HepG2 (cell line): ENCODE data around the gene GNMT. TPM values are rescaled to one million over a fixed set of nuclear protein-coding genes. Genes with fewer than 3 reads are reported as not detected.

Experiments
- ATAC-seq: fragments of 200-7000 bp; cut with Tn5 transposase; 3 replicates; pipeline ENCODE4 v1.9.1; 2020; ENCODE audit warnings: mild to moderate bottlenecking, moderate library complexity
- BruUV-seq: library from RNA; stranded (reverse); fragments of 400-500 nt; replicated peaks from 2 replicates; lab custom pipeline; 2021; lab: Mats Ljungman, UMichigan
- CTCF ChIA-PET: fragments of 300-600 bp; formaldehyde crosslinking; extraction: SDS; loops from one replicate; lab custom pipeline; 2021; ENCODE audit warnings: low total read pairs, inconsistent platforms, low intra/inter-chr PET ratio; lab: Yijun Ruan, JAX
- POLR2A ChIA-PET: fragments of 350-600 bp; sonication (Branson Sonifier 250); formaldehyde crosslinking; loops from one replicate; lab custom pipeline; 2020; ENCODE audit warnings: antibody characterized with exemption, inconsistent platforms; lab: Yijun Ruan, JAX
- DNase-seq: peaks from one replicate; pipeline ENCODE4 v3.0.0-alpha.2; 2015; ENCODE audit warnings: low spot score
- FAIRE-seq: peaks from 3 replicates; lab custom pipeline; 2011; peaks lifted over from hg19 to GRCh38; lab: Jason Lieb, UNC
- H2AFZ ChIP-seq: one replicate; pipeline ENCODE4 v1.6.1; 2011; ENCODE audit warnings: low read length, inconsistent platforms
- H3K27ac ChIP-seq: fragments of 300-600 bp; 3 replicates; pipeline ENCODE4 v1.8.0; 2011; ENCODE audit warnings: mixed run types, mild to moderate bottlenecking, mixed read lengths, low read length, inconsistent platforms; ENCODE audit not compliant: insufficient read depth; ENCODE audit errors: extremely low read length
- H3K27me3 ChIP-seq, 2 experiments: fragments of 200-600 bp in 1 of 2; 2 replicates in 1 of 2; 3 replicates in 1 of 2; pipeline versions ENCODE4 v1.6.0 to v1.8.0; 2011; ENCODE audit warnings: low read length in 2 of 2, mild to moderate bottlenecking in 2 of 2, moderate library complexity in 2 of 2, inconsistent platforms in 1 of 2; ENCODE audit not compliant: insufficient read depth in 2 of 2, control insufficient read depth in 1 of 2
- H3K36me3 ChIP-seq, 2 experiments: fragments of 200-600 bp in 1 of 2; replicated peaks in 1 of 2; 2 replicates in 1 of 2; 3 replicates in 1 of 2; pipeline versions ENCODE4 v1.5.1 to v1.8.0; 2011; ENCODE audit warnings: low read length in 2 of 2, inconsistent platforms in 1 of 2; ENCODE audit not compliant: insufficient read depth in 2 of 2, control insufficient read depth in 1 of 2
- H3K4me1 ChIP-seq: 2 replicates; pipeline ENCODE4 v1.5.1; 2012; ENCODE audit warnings: low read length, inconsistent platforms; ENCODE audit not compliant: insufficient read depth
- H3K4me2 ChIP-seq: 2 replicates; pipeline ENCODE4 v1.6.0; 2011; ENCODE audit warnings: low read depth, low read length, inconsistent platforms
- H3K4me3 ChIP-seq, 3 experiments: fragments of 200-600 bp in 1 of 3; sonication (generic), shearing (Covaris generic) in 1 of 3; replicated peaks in 1 of 3; 2 replicates each; pipeline ENCODE4 v1.5.1; 2011 to 2016; ENCODE audit warnings: low read length in 3 of 3, inconsistent platforms in 2 of 3, low read depth in 2 of 3, mild to moderate bottlenecking in 2 of 3, control low read depth in 1 of 3, mixed read lengths in 1 of 3; ENCODE audit not compliant: insufficient read depth in 1 of 3
- H3K79me2 ChIP-seq: one replicate; pipeline ENCODE4 v1.6.1; 2011; ENCODE audit warnings: low read length, inconsistent platforms; ENCODE audit not compliant: insufficient read depth
- H3K9ac ChIP-seq: 2 replicates; pipeline ENCODE4 v1.6.0; 2011; ENCODE audit warnings: mild to moderate bottlenecking, low read depth, low read length, inconsistent platforms; ENCODE audit not compliant: insufficient read depth
- H3K9me3 ChIP-seq: 2 replicates; pipeline ENCODE4 v1.5.1; 2012; ENCODE audit warnings: mild to moderate bottlenecking, low read length
- H4K20me1 ChIP-seq: 2 replicates; pipeline ENCODE4 v1.6.0; 2011; ENCODE audit warnings: inconsistent platforms, mild to moderate bottlenecking, low read length, moderate library complexity; ENCODE audit not compliant: insufficient read depth
- AGO1 ChIP-seq: fragments of 200-400 bp; formaldehyde crosslinking; IDR thresholded peaks from 2 replicates; pipeline ENCODE4 v1.6.1; 2017; ENCODE audit warnings: mild to moderate bottlenecking, low read depth, low read length, moderate library complexity; ENCODE audit not compliant: poor library complexity, severe bottlenecking
- CBX1 ChIP-seq: IDR thresholded peaks from one replicate; pipeline ENCODE4 v1.6.1; 2016; ENCODE audit warnings: antibody characterized with exemption, low read depth
- FUBP1 ChIP-seq: sonication (generic); formaldehyde crosslinking; IDR thresholded peaks from 2 replicates; pipeline ENCODE4 v1.5.1; 2020; ENCODE audit warnings: missing genetic modification reagents, mild to moderate bottlenecking, borderline replicate concordance
- HNF4A ChIP-seq: sonication (generic); formaldehyde crosslinking; IDR thresholded peaks from 2 replicates; pipeline ENCODE4 v1.4.0; 2020; ENCODE audit warnings: missing genetic modification reagents
- KDM2A ChIP-seq: sonication (generic); formaldehyde crosslinking; IDR thresholded peaks from 2 replicates; pipeline ENCODE4 v1.4.0; 2020; ENCODE audit warnings: low read depth, missing genetic modification reagents, borderline replicate concordance
- RAD51 ChIP-seq: fragments of 450-650 bp; IDR thresholded peaks from 2 replicates; pipeline ENCODE4 v1.6.1; 2016; ENCODE audit warnings: borderline replicate concordance
- RFXANK ChIP-seq: IDR thresholded peaks from 2 replicates; pipeline ENCODE4 v1.6.1; 2016
- SIX4 ChIP-seq: sonication (generic); formaldehyde crosslinking; IDR thresholded peaks from 2 replicates; pipeline ENCODE4 v1.4.0; 2020; ENCODE audit warnings: missing genetic modification reagents
- TEF ChIP-seq: sonication (generic); formaldehyde crosslinking; IDR thresholded peaks from 2 replicates; pipeline ENCODE4 v1.5.0; 2020; ENCODE audit warnings: missing genetic modification reagents
- TFE3 ChIP-seq: IDR thresholded peaks from 2 replicates; pipeline ENCODE4 v1.6.1; 2016
- ZFYVE20 ChIP-seq: sonication (generic); formaldehyde crosslinking; IDR thresholded peaks from 2 replicates; pipeline ENCODE4 v1.8.0; 2023; ENCODE audit warnings: low read depth, mild to moderate bottlenecking, moderate library complexity, missing genetic modification reagents, borderline replicate concordance
- ZNF335 ChIP-seq: sonication (generic); formaldehyde crosslinking; IDR thresholded peaks from 2 replicates; pipeline ENCODE4 v1.4.0; 2020; ENCODE audit warnings: missing genetic modification reagents
- ZNF431 ChIP-seq: sonication (generic); formaldehyde crosslinking; IDR thresholded peaks from 2 replicates; pipeline ENCODE4 v1.9.0; 2022; ENCODE audit warnings: missing genetic modification reagents, low read depth, mild to moderate bottlenecking, borderline replicate concordance
- ZNF446 ChIP-seq: sonication (generic); formaldehyde crosslinking; IDR thresholded peaks from 2 replicates; pipeline ENCODE4 v1.5.0; 2020; ENCODE audit warnings: mild to moderate bottlenecking, missing genetic modification reagents
- ZNF460 ChIP-seq: sonication (generic); formaldehyde crosslinking; IDR thresholded peaks from 2 replicates; pipeline ENCODE4 v1.5.1; 2020; ENCODE audit warnings: missing genetic modification reagents, mild to moderate bottlenecking, borderline replicate concordance
- ZNF563 ChIP-seq: sonication (generic); formaldehyde crosslinking; IDR thresholded peaks from 2 replicates; pipeline ENCODE4 v1.8.0; 2022; ENCODE audit warnings: mild to moderate bottlenecking, moderate library complexity, missing genetic modification reagents
- ZNF737 ChIP-seq: sonication (generic); formaldehyde crosslinking; IDR thresholded peaks from 2 replicates; pipeline ENCODE4 v1.5.0; 2020; ENCODE audit warnings: missing genetic modification reagents, mild to moderate bottlenecking, borderline replicate concordance
- WGBS: methylation state at CpG from one replicate; pipeline ENCODE4 v1.1.6; 2017; ENCODE audit warnings: low lambda C conversion rate; 5-methylcytosine and 5-hydroxymethylcytosine counted together
- in situ Hi-C: cut with HindIII; loops from 2 replicates; pipeline ENCODE4 v1.10.0; 2017; ENCODE audit warnings: low pct_unique_long_range_greater_than_20kb; ENCODE audit not compliant: extremely low pct_ligation_motif_present
- intact Hi-C: fragments of 100-400 bp; cut with micrococcal nuclease; formaldehyde crosslinking; loops from one replicate; pipeline ENCODE4 v1.10.0; 2022; ENCODE audit not compliant: unreplicated experiment
- polyA plus RNA-seq, 8 experiments: library from polyadenylated mRNA; depleted of rRNA in 3 of 8; stranded (reverse) in 7 of 8; unstranded in 1 of 8; fragments of >200 nt; fragmentation: Illumina TruSeq in 4 of 8; extraction: Trizol in 4 of 8; gene quantifications; 2 replicates each; pipeline versions ENCODE4 v1.2.1 to v1.2.3, GENCODE V29; 2011 to 2016; ENCODE audit warnings: low read depth in 4 of 8, missing spikeins in 1 of 8, mixed read lengths in 1 of 8; ENCODE audit not compliant: insufficient read depth in 1 of 8
- total RNA-seq, 5 experiments: library from RNA; depleted of rRNA; stranded (reverse); fragments of >200 nt; fragmentation: Illumina TruSeq; extraction: Trizol; gene quantifications; 2 replicates each; pipeline ENCODE4 v1.2.3, GENCODE V29; 2016; ENCODE audit warnings: low read depth in 1 of 5
- TF ChIP-seq, protein P1 (sequence below): fragments of 450-650 bp; IDR thresholded peaks from 2 replicates; pipeline ENCODE4 v1.6.1; 2016

The GNMT gene
- total and polyA plus RNA-seq, 2 of the 13 experiments (the other 11 are each of a cell fraction or from before 2014, with no cell fraction given), result 2.8 to 7.0 TPM

DNA sequence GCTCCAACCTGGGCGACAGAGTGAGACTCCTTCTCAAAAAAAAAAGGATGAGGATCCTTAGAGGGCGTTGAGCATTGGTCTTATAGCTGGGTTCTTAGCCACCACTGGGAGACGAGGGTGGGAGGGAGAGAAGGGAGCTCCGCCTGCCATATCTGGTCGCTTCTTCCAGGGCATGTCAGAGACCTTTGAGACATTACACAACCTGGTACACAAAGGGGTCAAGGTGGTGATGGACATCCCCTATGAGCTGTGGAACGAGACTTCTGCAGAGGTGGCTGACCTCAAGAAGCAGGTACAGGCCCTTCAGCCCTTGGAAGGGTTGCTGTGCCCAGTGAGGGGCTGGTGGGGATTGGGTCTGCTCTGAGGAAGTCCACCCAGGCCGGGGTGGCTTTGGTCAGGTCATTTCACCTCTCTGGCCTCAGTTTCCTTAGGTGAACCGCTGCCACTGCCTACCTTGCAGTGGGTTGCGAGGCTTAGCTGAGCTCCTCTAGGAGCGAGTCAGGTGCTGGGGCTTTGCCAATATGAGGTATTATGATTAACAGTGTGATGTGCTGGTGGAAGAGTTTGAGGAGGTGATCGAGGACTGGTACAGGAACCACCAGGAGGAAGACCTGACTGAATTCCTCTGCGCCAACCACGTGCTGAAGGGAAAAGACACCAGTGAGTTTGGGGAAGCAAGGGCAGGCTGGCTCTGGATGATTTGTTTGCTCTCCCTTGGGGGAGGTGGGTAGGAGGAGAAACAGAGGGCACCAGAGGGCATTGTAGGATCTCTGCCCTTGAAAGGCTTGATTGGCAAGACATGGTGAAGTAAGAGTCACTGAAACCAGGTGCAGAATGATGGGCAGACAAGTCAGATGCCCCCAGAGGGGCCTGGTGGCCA, 22.8 kb upstream of the GNMT start:
- peak overlapping the region; percentile 81 for H3K27ac ChIP-seq
- TF ChIP-seq AGO1 (no peak), ZNF460 (no peak), RFXANK (CRISPR knock-in tag) (no peak), ZNF737 (no peak), ZNF563 (CRISPR knock-in tag) (no peak), RAD51 (no peak), HNF4A (CRISPR knock-in tag) (peak; percentile 56; the same call in 1 of the 2 replicates), TEF (CRISPR knock-in tag) (no peak), FUBP1 (CRISPR knock-in tag) (no peak), ZNF335 (no peak), ZFYVE20 (CRISPR knock-in tag) (no peak), KDM2A (CRISPR knock-in tag) (no peak), ZNF446 (CRISPR knock-in tag) (no peak), SIX4 (CRISPR knock-in tag) (no peak), TFE3 (CRISPR knock-in tag) (no peak), ZNF431 (CRISPR knock-in tag) (no peak), CBX1 (no peak)
- TF ChIP-seq, protein P1, sequence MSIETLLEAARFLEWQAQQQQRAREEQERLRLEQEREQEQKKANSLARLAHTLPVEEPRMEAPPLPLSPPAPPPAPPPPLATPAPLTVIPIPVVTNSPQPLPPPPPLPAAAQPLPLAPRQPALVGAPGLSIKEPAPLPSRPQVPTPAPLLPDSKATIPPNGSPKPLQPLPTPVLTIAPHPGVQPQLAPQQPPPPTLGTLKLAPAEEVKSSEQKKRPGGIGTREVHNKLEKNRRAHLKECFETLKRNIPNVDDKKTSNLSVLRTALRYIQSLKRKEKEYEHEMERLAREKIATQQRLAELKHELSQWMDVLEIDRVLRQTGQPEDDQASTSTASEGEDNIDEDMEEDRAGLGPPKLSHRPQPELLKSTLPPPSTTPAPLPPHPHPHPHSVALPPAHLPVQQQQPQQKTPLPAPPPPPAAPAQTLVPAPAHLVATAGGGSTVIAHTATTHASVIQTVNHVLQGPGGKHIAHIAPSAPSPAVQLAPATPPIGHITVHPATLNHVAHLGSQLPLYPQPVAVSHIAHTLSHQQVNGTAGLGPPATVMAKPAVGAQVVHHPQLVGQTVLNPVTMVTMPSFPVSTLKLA, result no peak

More for the DNA sequence above, 22.8 kb upstream of the GNMT start:
- H3K4me2 ChIP-seq, result no peak overlapping the region
- 87% methylated on average over 12 of the region's 13 CpGs for WGBS
- H3K4me3 ChIP-seq, result no peak overlapping the region
- DNase-seq, result no peak
- no peaks in the 10 kb centered on the region for H3K9me3 ChIP-seq
- no peak for ATAC-seq
- H3K9ac ChIP-seq, result no peak overlapping the region
- H3K79me2 ChIP-seq, result peaks cover 12% of the 10 kb centered on the region
- peaks cover 67% of the 10 kb centered on the region for H3K4me1 ChIP-seq
- in situ Hi-C loops, result no loop called here
- peaks cover 15 to 41% of the 10 kb centered on the region in 2 experiments for H3K36me3 ChIP-seq
- POLR2A ChIA-PET, result interaction anchor here (0.8 to 5.0 kb wide), 6 partner anchors 8 to 58 kb away, joined by 3 to 56 read pairs (median 4); partner anchors contain the start of genes CNPY3, GNMT, PEX6 and PPP2R5D
- CTCF ChIA-PET, result no interaction called here
- no peaks in the 10 kb centered on the region for H4K20me1 ChIP-seq
- no peaks in the 10 kb centered on the region for H3K27me3 ChIP-seq
- intact Hi-C loops, result loop anchor here (5.0 kb wide), 1 partner anchor 35 kb away; no protein-coding TSS in a partner anchor
- no TSS peak for BruUV-seq
- no peak overlapping the region for H2AFZ ChIP-seq
- no peak for FAIRE-seq
